SU-DHL-6 (cell line): ENCODE results near the gene SKOR2.

Source experiments
- H2AFZ ChIP-seq: fragments of 200-600 bp; sonication (generic); 2 replicates; pipeline ENCODE4 v1.6.1; 2014; ENCODE audit warnings: low read depth, mild to moderate bottlenecking, moderate library complexity, mixed read lengths, antibody characterized with exemption, low read length; ENCODE audit not compliant: severe bottlenecking
- H3F3A ChIP-seq: fragments of 200-600 bp; shearing (Covaris generic); 2 replicates; pipeline ENCODE4 v1.6.0; 2016; ENCODE audit warnings: antibody characterized with exemption, mild to moderate bottlenecking; ENCODE audit not compliant: insufficient read depth
- H3K27ac ChIP-seq: fragments of 200-600 bp; sonication (generic); 2 replicates; pipeline ENCODE4 v1.5.1; 2016; ENCODE audit warnings: low read depth, mild to moderate bottlenecking, low read length, moderate library complexity, mixed read lengths
- H3K27me3 ChIP-seq: fragments of 200-600 bp; sonication (generic), shearing (Covaris generic); 2 replicates; pipeline ENCODE4 v1.6.0; 2014; ENCODE audit warnings: mild to moderate bottlenecking, low read length
- H3K36me3 ChIP-seq: fragments of 200-600 bp; sonication (generic); 2 replicates; pipeline ENCODE4 v1.6.1; 2014; ENCODE audit warnings: mild to moderate bottlenecking, low read length, mixed read lengths
- H3K4me2 ChIP-seq: fragments of 300-600, 200-600 bp; shearing (Covaris generic), sonication (generic); 2 replicates; pipeline ENCODE4 v1.6.0; 2014; ENCODE audit warnings: low read length, low read depth, mild to moderate bottlenecking; ENCODE audit not compliant: poor library complexity, severe bottlenecking
- H3K4me3 ChIP-seq: fragments of 200-600 bp; sonication (generic); 2 replicates; pipeline ENCODE4 v1.5.1; 2014; ENCODE audit warnings: antibody characterized with exemption, low read length, mild to moderate bottlenecking, mixed read lengths; ENCODE audit not compliant: insufficient read depth, poor library complexity, severe bottlenecking
- H3K79me2 ChIP-seq: fragments of 200-600 bp; sonication (generic); 2 replicates; pipeline ENCODE4 v1.6.1; 2014; ENCODE audit warnings: mild to moderate bottlenecking, low read length, moderate library complexity; ENCODE audit not compliant: insufficient read depth
- H3K9ac ChIP-seq: fragments of 200-600 bp; sonication (generic); 2 replicates; pipeline ENCODE4 v1.7.0; 2014; ENCODE audit warnings: mild to moderate bottlenecking, low read length
- H3K9me2 ChIP-seq: fragments of 200-600 bp; sonication (generic); replicated peaks from 2 replicates; pipeline ENCODE4 v1.6.1; 2014; ENCODE audit warnings: low read length; ENCODE audit not compliant: insufficient read depth
- H3K9me3 ChIP-seq: fragments of 200-600 bp; sonication (generic); 2 replicates; pipeline ENCODE4 v1.6.1; 2014; ENCODE audit warnings: low read length, mixed read lengths; ENCODE audit not compliant: insufficient read depth
- H4K20me1 ChIP-seq: fragments of 200-600 bp; sonication (generic); 2 replicates; pipeline ENCODE4 v1.6.1; 2014; ENCODE audit warnings: low read depth, mild to moderate bottlenecking, antibody characterized with exemption, low read length, moderate library complexity, mixed read lengths
- EZH2phosphoT487 ChIP-seq: fragments of 200-600 bp; sonication (generic), shearing (Covaris generic); conservative IDR thresholded peaks from 2 replicates; pipeline ENCODE4 v1.6.1; 2018; ENCODE audit warnings: mild to moderate bottlenecking, antibody characterized with exemption, low read length, moderate library complexity, mixed read lengths
- TF ChIP-seq, protein P1 (sequence below): fragments of 200-600 bp; sonication (generic); IDR thresholded peaks from one replicate; pipeline ENCODE4 v1.5.1; 2017; ENCODE audit warnings: antibody characterized with exemption, mild to moderate bottlenecking, low read length, moderate library complexity; ENCODE audit not compliant: insufficient read depth, poor library complexity, severe bottlenecking

Gene SKOR2

GRCh38 chr18:47285456-47285855, 34.0 kb upstream of the SKOR2 start:
- Histone ChIP-seq H3K79me2 (no peaks in the 10 kb centered on the region), H3K36me3 (no peaks in the 10 kb centered on the region), H3K27ac (no peak overlapping the region), H2AFZ (no peak overlapping the region), H3K4me2 (no peak overlapping the region), H3K9ac (no peak overlapping the region), H3K9me2 (no peaks in the 10 kb centered on the region), H3F3A (no peaks in the 10 kb centered on the region), H4K20me1 (no peaks in the 10 kb centered on the region), H3K4me3 (no peak overlapping the region), H3K27me3 (no peaks in the 10 kb centered on the region), H3K9me3 (no peaks in the 10 kb centered on the region)
- TF ChIP-seq, protein P1, sequence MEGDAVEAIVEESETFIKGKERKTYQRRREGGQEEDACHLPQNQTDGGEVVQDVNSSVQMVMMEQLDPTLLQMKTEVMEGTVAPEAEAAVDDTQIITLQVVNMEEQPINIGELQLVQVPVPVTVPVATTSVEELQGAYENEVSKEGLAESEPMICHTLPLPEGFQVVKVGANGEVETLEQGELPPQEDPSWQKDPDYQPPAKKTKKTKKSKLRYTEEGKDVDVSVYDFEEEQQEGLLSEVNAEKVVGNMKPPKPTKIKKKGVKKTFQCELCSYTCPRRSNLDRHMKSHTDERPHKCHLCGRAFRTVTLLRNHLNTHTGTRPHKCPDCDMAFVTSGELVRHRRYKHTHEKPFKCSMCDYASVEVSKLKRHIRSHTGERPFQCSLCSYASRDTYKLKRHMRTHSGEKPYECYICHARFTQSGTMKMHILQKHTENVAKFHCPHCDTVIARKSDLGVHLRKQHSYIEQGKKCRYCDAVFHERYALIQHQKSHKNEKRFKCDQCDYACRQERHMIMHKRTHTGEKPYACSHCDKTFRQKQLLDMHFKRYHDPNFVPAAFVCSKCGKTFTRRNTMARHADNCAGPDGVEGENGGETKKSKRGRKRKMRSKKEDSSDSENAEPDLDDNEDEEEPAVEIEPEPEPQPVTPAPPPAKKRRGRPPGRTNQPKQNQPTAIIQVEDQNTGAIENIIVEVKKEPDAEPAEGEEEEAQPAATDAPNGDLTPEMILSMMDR = no peak
- no peak for TF ChIP-seq EZH2phosphoT487

- Histone ChIP-seq H3K79me2 (no peaks in the 10 kb centered on the region), H3K4me3 (no peak overlapping the region), H3K27ac (no peak overlapping the region), H3K9me2 (no peaks in the 10 kb centered on the region), H3K27me3 (no peaks in the 10 kb centered on the region), H3K4me2 (no peak overlapping the region), H4K20me1 (no peaks in the 10 kb centered on the region), H3K9me3 (no peaks in the 10 kb centered on the region), H3F3A (no peaks in the 10 kb centered on the region), H2AFZ (no peak overlapping the region), H3K36me3 (no peaks in the 10 kb centered on the region), H3K9ac (no peak overlapping the region)
- TF ChIP-seq EZH2phosphoT487 = no peak
- TF ChIP-seq, protein P1 = no peak
Observed at GRCh38 chr18:47284721-47285395, 33.4 kb upstream of the SKOR2 start.

GRCh38 chr18:47283476-47283875, 32.0 kb upstream of the SKOR2 start:
- Histone ChIP-seq H3F3A (no peaks in the 10 kb centered on the region), H2AFZ (no peak overlapping the region), H3K4me2 (no peak overlapping the region), H3K27me3 (no peaks in the 10 kb centered on the region), H3K79me2 (no peaks in the 10 kb centered on the region), H3K9ac (no peak overlapping the region), H4K20me1 (no peaks in the 10 kb centered on the region), H3K36me3 (no peaks in the 10 kb centered on the region), H3K9me3 (no peaks in the 10 kb centered on the region), H3K9me2 (no peaks in the 10 kb centered on the region), H3K4me3 (no peak overlapping the region), H3K27ac (no peak overlapping the region)
- TF ChIP-seq, protein P1 = peak; percentile 59
- no peak for TF ChIP-seq EZH2phosphoT487
